HEK293 (cell line): ENCODE data around the gene GRK3.

ENCODE experiments used
- CTCF ChIA-PET: fragments of 350-600 bp; formaldehyde crosslinking; extraction: SDS; loops from one replicate; lab custom pipeline; 2021; ENCODE audit warnings: antibody characterized with exemption; lab: Yijun Ruan, JAX
- POLR2A ChIA-PET: fragments of 300-600 bp; formaldehyde crosslinking; extraction: SDS; loops from one replicate; lab custom pipeline; 2020; ENCODE audit warnings: antibody characterized with exemption, inconsistent platforms; lab: Yijun Ruan, JAX
- H3K27ac ChIP-seq: fragments of 200-500 bp; sonication (Bioruptor generic); 2 replicates; pipeline ENCODE4 v1.5.1; 2014; ENCODE audit warnings: low read depth, low read length, control low read depth, inconsistent platforms; ENCODE audit errors: extremely low read depth
- H3K36me3 ChIP-seq, 2 experiments: fragments of 200-500 bp in 1 of 2; sonication (Bioruptor generic) in 1 of 2; 1 replicate in 1 of 2; 2 replicates in 1 of 2; pipeline ENCODE4 v1.5.1; 2014 to 2017; ENCODE audit warnings: inconsistent platforms in 2 of 2, low read length in 2 of 2; ENCODE audit not compliant: control insufficient read depth in 2 of 2, insufficient read depth in 1 of 2
- H3K4me1 ChIP-seq: fragments of 200-500 bp; sonication (Bioruptor generic); 2 replicates; pipeline ENCODE4 v1.5.1; 2014; ENCODE audit warnings: mild to moderate bottlenecking, low read length, inconsistent platforms; ENCODE audit not compliant: control insufficient read depth, insufficient read depth
- H3K4me3 ChIP-seq: 2 replicates; pipeline ENCODE4 v1.5.1; 2011; ENCODE audit warnings: low read depth, mild to moderate bottlenecking, control low read depth, low read length, moderate library complexity
- H3K9me3 ChIP-seq: fragments of 200-500 bp; sonication (Bioruptor generic); 2 replicates; pipeline ENCODE4 v1.5.1; 2014; ENCODE audit warnings: low read depth, low read length, inconsistent platforms; ENCODE audit not compliant: control insufficient read depth, insufficient read depth
- AEBP2 ChIP-seq: fragments of 450-650 bp; formaldehyde crosslinking; IDR thresholded peaks from 2 replicates; pipeline ENCODE4 v1.5.1; 2016; ENCODE audit warnings: missing biosample characterization, missing genetic modification characterization, borderline replicate concordance
- BCL11A ChIP-seq: fragments of 450-650 bp; formaldehyde crosslinking; IDR thresholded peaks from 2 replicates; pipeline ENCODE4 v1.5.1; 2016; ENCODE audit warnings: low read depth, missing biosample characterization, missing genetic modification characterization
- EGR2 ChIP-seq: fragments of 450-650 bp; formaldehyde crosslinking; IDR thresholded peaks from 2 replicates; pipeline ENCODE4 v1.5.1; 2016; ENCODE audit warnings: low read depth, missing biosample characterization, missing genetic modification characterization
- KLF16 ChIP-seq: fragments of 450-650 bp; formaldehyde crosslinking; IDR thresholded peaks from 2 replicates; pipeline ENCODE4 v1.5.1; 2017; ENCODE audit warnings: missing biosample characterization, missing genetic modification characterization
- SCRT1 ChIP-seq: fragments of 450-650 bp; formaldehyde crosslinking; IDR thresholded peaks from 2 replicates; pipeline ENCODE4 v1.5.1; 2016; ENCODE audit warnings: missing biosample characterization, missing genetic modification characterization, borderline replicate concordance
- ZNF24 ChIP-seq: fragments of 450-650 bp; formaldehyde crosslinking; IDR thresholded peaks from 2 replicates; pipeline ENCODE4 v1.5.1; 2016; ENCODE audit warnings: missing biosample characterization, missing genetic modification characterization
- ZNF274 ChIP-seq, 2 experiments: fragments of 200-500 bp in 1 of 2; fragments of 450-650 bp in 1 of 2; sonication (Bioruptor generic) in 1 of 2; formaldehyde crosslinking in 1 of 2; IDR thresholded peaks; 2 replicates each; pipeline versions ENCODE4 v1.5.1 to v1.6.1; 2014 to 2016; ENCODE audit warnings: borderline replicate concordance in 1 of 2, inconsistent platforms in 1 of 2, low read length in 1 of 2, missing biosample characterization in 1 of 2, missing genetic modification characterization in 1 of 2
- ZNF292 ChIP-seq: fragments of 450-650 bp; formaldehyde crosslinking; IDR thresholded peaks from 2 replicates; pipeline ENCODE4 v1.5.1; 2016; ENCODE audit warnings: low read depth, missing biosample characterization, missing genetic modification characterization, borderline replicate concordance
- ZNF48 ChIP-seq: fragments of 450-650 bp; formaldehyde crosslinking; IDR thresholded peaks from 2 replicates; pipeline ENCODE4 v1.5.1; 2016; ENCODE audit warnings: missing biosample characterization, missing genetic modification characterization
- ZNF513 ChIP-seq: fragments of 450-650 bp; IDR thresholded peaks from 2 replicates; pipeline ENCODE4 v1.5.1; 2018; ENCODE audit warnings: missing biosample characterization, missing genetic modification characterization
- ZNF558 ChIP-seq: fragments of 450-650 bp; formaldehyde crosslinking; IDR thresholded peaks from 2 replicates; pipeline ENCODE4 v1.5.1; 2016; ENCODE audit warnings: missing biosample characterization, missing genetic modification characterization
- ZNF677 ChIP-seq: fragments of 450-650 bp; IDR thresholded peaks from 2 replicates; pipeline ENCODE4 v1.5.0; 2018; ENCODE audit warnings: missing biosample characterization, mild to moderate bottlenecking, missing genetic modification characterization, moderate library complexity
- ZNF785 ChIP-seq: fragments of 450-650 bp; formaldehyde crosslinking; IDR thresholded peaks from 2 replicates; pipeline ENCODE4 v1.5.1; 2016; ENCODE audit warnings: missing biosample characterization, missing genetic modification characterization
- ZNF791 ChIP-seq: fragments of 450-650 bp; formaldehyde crosslinking; IDR thresholded peaks from 2 replicates; pipeline ENCODE4 v1.5.1; 2016; ENCODE audit warnings: missing biosample characterization, missing genetic modification characterization
- TF ChIP-seq, protein P1 (sequence below): fragments of 450-650 bp; formaldehyde crosslinking; IDR thresholded peaks from 2 replicates; pipeline ENCODE4 v1.5.1; 2017; ENCODE audit warnings: missing biosample characterization, missing genetic modification characterization
- TF ChIP-seq, protein P2 (sequence below): fragments of 450-650 bp; IDR thresholded peaks from 2 replicates; pipeline ENCODE4 v1.5.1; 2018; ENCODE audit warnings: missing biosample characterization, mild to moderate bottlenecking, missing genetic modification characterization

The GRK3 gene

DNA sequence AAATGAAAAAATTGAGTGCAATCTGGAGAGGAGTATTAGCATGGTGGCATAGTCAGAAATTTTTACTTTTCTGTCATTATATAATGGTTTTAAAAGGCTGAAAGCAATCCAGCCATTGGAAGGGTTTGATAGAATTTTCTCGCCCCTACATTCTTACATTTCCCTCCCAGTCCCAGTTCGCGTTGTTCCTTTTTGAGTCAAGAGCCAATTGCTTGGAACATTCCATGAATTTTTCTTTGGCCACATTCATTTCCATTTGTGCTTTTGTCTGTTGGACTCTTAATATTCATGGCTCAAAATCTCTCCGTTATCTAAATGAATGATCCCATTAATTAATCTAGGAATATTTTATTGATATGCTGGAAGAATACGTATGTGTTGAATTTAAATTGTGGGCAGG is 66.0 kb downstream of the GRK3 start (continued):
- TF ChIP-seq ZNF274 (IDR thresholded peaks at IDR 0.05; ENCODE audit: low read length) (no peak), ZNF274 (tag by site-specific recombination; IDR thresholded peaks at IDR 0.05; ENCODE audit: borderline replicate concordance) (no peak), ZNF558 (tag by site-specific recombination) (no peak), AEBP2 (tag by site-specific recombination) (no peak), KLF16 (no peak), ZNF513 (no peak)
- TF ChIP-seq, protein P1, sequence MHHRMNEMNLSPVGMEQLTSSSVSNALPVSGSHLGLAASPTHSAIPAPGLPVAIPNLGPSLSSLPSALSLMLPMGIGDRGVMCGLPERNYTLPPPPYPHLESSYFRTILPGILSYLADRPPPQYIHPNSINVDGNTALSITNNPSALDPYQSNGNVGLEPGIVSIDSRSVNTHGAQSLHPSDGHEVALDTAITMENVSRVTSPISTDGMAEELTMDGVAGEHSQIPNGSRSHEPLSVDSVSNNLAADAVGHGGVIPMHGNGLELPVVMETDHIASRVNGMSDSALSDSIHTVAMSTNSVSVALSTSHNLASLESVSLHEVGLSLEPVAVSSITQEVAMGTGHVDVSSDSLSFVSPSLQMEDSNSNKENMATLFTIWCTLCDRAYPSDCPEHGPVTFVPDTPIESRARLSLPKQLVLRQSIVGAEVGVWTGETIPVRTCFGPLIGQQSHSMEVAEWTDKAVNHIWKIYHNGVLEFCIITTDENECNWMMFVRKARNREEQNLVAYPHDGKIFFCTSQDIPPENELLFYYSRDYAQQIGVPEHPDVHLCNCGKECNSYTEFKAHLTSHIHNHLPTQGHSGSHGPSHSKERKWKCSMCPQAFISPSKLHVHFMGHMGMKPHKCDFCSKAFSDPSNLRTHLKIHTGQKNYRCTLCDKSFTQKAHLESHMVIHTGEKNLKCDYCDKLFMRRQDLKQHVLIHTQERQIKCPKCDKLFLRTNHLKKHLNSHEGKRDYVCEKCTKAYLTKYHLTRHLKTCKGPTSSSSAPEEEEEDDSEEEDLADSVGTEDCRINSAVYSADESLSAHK: no peak

DNA sequence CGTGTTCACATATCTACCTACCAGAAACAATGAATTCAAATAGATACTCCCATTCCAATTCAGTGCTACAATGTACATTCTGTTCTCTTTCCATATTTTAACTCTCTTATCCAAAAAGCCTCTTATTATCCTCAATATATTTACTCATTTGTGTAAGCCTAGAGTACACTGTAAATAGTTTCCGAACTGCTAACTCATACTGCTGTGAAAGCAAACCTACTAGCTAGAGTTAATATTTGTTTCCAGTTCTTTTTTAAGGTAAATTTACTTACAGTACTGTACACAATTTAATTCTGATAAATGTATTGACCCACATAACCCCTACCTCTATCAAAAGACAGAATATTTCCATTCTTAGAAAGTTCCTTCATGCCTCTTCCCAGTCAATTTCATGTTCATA is 71.8 kb downstream of the GRK3 start:
- ChIA-PET CTCF (interaction anchor here (0.6 to 0.7 kb wide), 2 partner anchors 11 to 138 kb away, joined by 3 to 4 read pairs; no protein-coding TSS in a partner anchor), POLR2A (no interaction called here)
- TF ChIP-seq ZNF785 (tag by site-specific recombination) (no peak), BCL11A (tag by site-specific recombination) (no peak)
- no peak overlapping the region for H3K4me3 ChIP-seq
- no peak overlapping the region for H3K27ac ChIP-seq
- no peaks in the 10 kb centered on the region for H3K9me3 ChIP-seq
- 0 out of 2 replicates have a peak, but pooled peaks cover 2% of the 10 kb centered on the region for H3K4me1 ChIP-seq
- peaks cover 0 to 6% of the 10 kb centered on the region in 2 experiments; a peak in 1 of 3 replicates for H3K36me3 ChIP-seq

DNA sequence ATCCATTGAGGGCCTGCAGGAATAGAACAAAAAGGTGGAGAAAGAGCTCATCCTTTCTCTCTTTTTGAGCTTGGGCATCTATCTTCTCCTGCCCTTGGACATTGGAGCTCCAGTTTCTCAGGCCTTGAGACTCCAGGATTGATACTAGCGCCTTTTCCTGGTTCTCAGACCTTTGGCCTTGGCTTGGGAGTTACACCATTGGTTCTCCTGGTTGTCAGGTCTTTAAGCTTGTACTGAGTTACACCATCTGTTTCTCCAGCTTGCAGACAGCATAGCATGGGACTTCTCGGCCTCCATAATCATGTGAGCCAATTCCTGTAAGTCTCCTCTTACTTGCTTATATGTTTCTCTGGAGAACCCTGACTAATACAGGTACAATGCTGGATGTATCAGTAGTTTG is 72.6 kb downstream of the GRK3 start:
- H3K4me3 ChIP-seq: no peak overlapping the region
- ChIA-PET CTCF (interaction anchor here (0.6 kb wide), 1 partner anchor 825 kb away, joined by 3 read pairs; no protein-coding TSS in a partner anchor), POLR2A (no interaction called here)
- no peaks in the 10 kb centered on the region for H3K9me3 ChIP-seq
- H3K4me1 ChIP-seq: 0 out of 2 replicates have a peak, but pooled peaks cover 2% of the 10 kb centered on the region
- peaks cover 0 to 6% of the 10 kb centered on the region in 2 experiments; a peak in 1 of 3 replicates for H3K36me3 ChIP-seq
- no peak overlapping the region for H3K27ac ChIP-seq
- TF ChIP-seq ZNF24 (tag by site-specific recombination): no peak
- no peak for TF ChIP-seq ZNF48 (tag by site-specific recombination)
- no peak for TF ChIP-seq ZNF677 (tag by site-specific recombination)
- TF ChIP-seq EGR2 (tag by site-specific recombination): no peak
- TF ChIP-seq SCRT1 (tag by site-specific recombination): no peak
- TF ChIP-seq ZNF292: no peak
- TF ChIP-seq, protein P2, sequence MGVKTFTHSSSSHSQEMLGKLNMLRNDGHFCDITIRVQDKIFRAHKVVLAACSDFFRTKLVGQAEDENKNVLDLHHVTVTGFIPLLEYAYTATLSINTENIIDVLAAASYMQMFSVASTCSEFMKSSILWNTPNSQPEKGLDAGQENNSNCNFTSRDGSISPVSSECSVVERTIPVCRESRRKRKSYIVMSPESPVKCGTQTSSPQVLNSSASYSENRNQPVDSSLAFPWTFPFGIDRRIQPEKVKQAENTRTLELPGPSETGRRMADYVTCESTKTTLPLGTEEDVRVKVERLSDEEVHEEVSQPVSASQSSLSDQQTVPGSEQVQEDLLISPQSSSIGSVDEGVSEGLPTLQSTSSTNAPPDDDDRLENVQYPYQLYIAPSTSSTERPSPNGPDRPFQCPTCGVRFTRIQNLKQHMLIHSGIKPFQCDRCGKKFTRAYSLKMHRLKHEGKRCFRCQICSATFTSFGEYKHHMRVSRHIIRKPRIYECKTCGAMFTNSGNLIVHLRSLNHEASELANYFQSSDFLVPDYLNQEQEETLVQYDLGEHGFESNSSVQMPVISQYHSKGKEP (tag by site-specific recombination): no peak
- no peak for TF ChIP-seq ZNF791 (tag by site-specific recombination)
